ENCODE measurements around the gene VWA5A. TPM values are rescaled to one million over a fixed set of nuclear protein-coding genes. Genes with fewer than 3 reads are reported as not detected.

The VWA5A gene
- total and polyA plus RNA-seq, 9 of the 15 experiments (the other 6 are each of a cell fraction or from before 2014, with no cell fraction given) = 4.6 to 19.7 (median 6.9) TPM

GRCh38 chr11:124159481-124159880 lies 44.2 kb downstream of the VWA5A start:
- no peak overlapping the region for H3K4me2 ChIP-seq (ENCODE audit: insufficient read depth, low read length)
- H3K9me1 ChIP-seq (ENCODE audit: control insufficient read depth, insufficient read depth, low read length) = no peaks in the 10 kb centered on the region
- H3K9ac ChIP-seq (ENCODE audit: insufficient read depth in 1 of 2, low read depth in 2 of 2, low read length in 2 of 2) = no peak overlapping the region
- in situ Hi-C loops (cut with MboI) = no loop called here
- CTCF ChIA-PET (ENCODE audit: low intra/inter-chr PET ratio) = no interaction called here
- BruUV-seq (replicated peaks) = no TSS peak
- no peak for TF ChIP-seq HMBOX1 (IDR thresholded peaks at IDR 0.05)
- TF ChIP-seq TFAP4 (CRISPR knock-in tag; IDR thresholded peaks at IDR 0.05; ENCODE audit: borderline replicate concordance) = no peak
- TF ChIP-seq ESRRB (CRISPR knock-in tag; IDR thresholded peaks at IDR 0.05; ENCODE audit: borderline replicate concordance) = no peak
- TF ChIP-seq IRF2 (CRISPR knock-in tag; IDR thresholded peaks at IDR 0.05) = no peak
- TF ChIP-seq ZNF583 (CRISPR knock-in tag; IDR thresholded peaks at IDR 0.05) = no peak
- TF ChIP-seq JUND (IDR thresholded peaks at IDR 0.05; ENCODE audit: borderline replicate concordance, low read depth, low read length) = no peak
- TF ChIP-seq JUND (tag; IDR thresholded peaks at IDR 0.05; ENCODE audit: borderline replicate concordance, low read depth, low read length) = no peak
- no peak for TF ChIP-seq PHF21A (IDR thresholded peaks at IDR 0.05; ENCODE audit: borderline replicate concordance, low read depth)
- no peak for TF ChIP-seq HOMEZ (CRISPR knock-in tag; IDR thresholded peaks at IDR 0.05)
- no peak for TF ChIP-seq GTF2B (IDR thresholded peaks at IDR 0.05; ENCODE audit: extremely low read depth, insufficient read length)
- TF ChIP-seq TAF1 (IDR thresholded peaks at IDR 0.05; ENCODE audit: control insufficient read depth, extremely low read depth, insufficient read depth, low read length, severe bottlenecking) = no peak
- no peak for TF ChIP-seq DPF2 (IDR thresholded peaks at IDR 0.05)
- no peak for TF ChIP-seq FOS (IDR thresholded peaks at IDR 0.05; ENCODE audit: extremely low read depth, insufficient read length)
- no peak for TF ChIP-seq ETV5 (CRISPR knock-in tag; IDR thresholded peaks at IDR 0.05; ENCODE audit: low read depth)
- no peak for TF ChIP-seq TSC22D4 (tag; IDR thresholded peaks at IDR 0.05)
- TF ChIP-seq RB1 (IDR thresholded peaks at IDR 0.05; ENCODE audit: low read depth) = no peak
- no peak for TF ChIP-seq ZZZ3 (IDR thresholded peaks at IDR 0.05)
- H3K27me3 ChIP-seq (ENCODE audit: control insufficient read depth in 2 of 2, insufficient read depth in 2 of 2, low read length in 2 of 2) = peaks cover 2 to 7% of the 10 kb centered on the region in 2 experiments; a peak in 2 of 5 replicates
- no peaks in the 10 kb centered on the region; a peak in 1 of 5 replicates for H3K4me1 ChIP-seq (replicated peaks in 1 of 2; ENCODE audit: control insufficient read depth in 2 of 2, insufficient read depth in 2 of 2, low read length in 2 of 2)
- H2AFZ ChIP-seq (ENCODE audit: low read depth, low read length) = no peak overlapping the region
- H3K36me3 ChIP-seq (ENCODE audit: control insufficient read depth, insufficient read depth, low read length) = no peaks in the 10 kb centered on the region
- H3K4me3 ChIP-seq = no peak overlapping the region
- ATAC-seq (no peak), FAIRE-seq (no peak), DNase-seq (ENCODE audit: extremely low read depth in 1 of 4, low spot score in 3 of 4) (no peak)
- POLR2A ChIA-PET = no interaction called here
- H3K27ac ChIP-seq (ENCODE audit: extremely low read depth, low read depth, low read length) = no peak overlapping the region
- H4K20me1 ChIP-seq (replicated peaks; ENCODE audit: control insufficient read depth, insufficient read depth, low read length) = no peaks in the 10 kb centered on the region
- intact Hi-C loops (cut with micrococcal nuclease) = no loop called here
- H3K79me2 ChIP-seq (ENCODE audit: control insufficient read depth, insufficient read depth, low read length) = no peaks in the 10 kb centered on the region
- H3K9me3 ChIP-seq (replicated peaks; ENCODE audit: control insufficient read depth, insufficient read depth, low read depth, low read length) = no peaks in the 10 kb centered on the region

Data from K562 (cell line).